H9 (cell line): ENCODE data around the gene PKNOX2. TPM values are rescaled to one million over a fixed set of nuclear protein-coding genes. Genes with fewer than 3 reads are reported as not detected.

Source experiments
- DNase-seq: peaks from one replicate; pipeline ENCODE4 v3.0.0-alpha.2; 2017
- H2AFZ ChIP-seq: one replicate; pipeline ENCODE4 v1.6.1; 2013; ENCODE audit warnings: mild to moderate bottlenecking, low read length, control low read depth, moderate library complexity
- H2AK5ac ChIP-seq: 2 replicates; pipeline ENCODE4 v1.6.1; 2013; ENCODE audit warnings: low read length, control low read depth, mixed read lengths; ENCODE audit not compliant: insufficient read length
- H2BK120ac ChIP-seq: one replicate; pipeline ENCODE4 v1.6.1; 2013; ENCODE audit warnings: low read depth, mild to moderate bottlenecking, low read length, control low read depth, inconsistent platforms; ENCODE audit not compliant: poor library complexity, severe bottlenecking
- H2BK12ac ChIP-seq: 2 replicates; pipeline ENCODE4 v1.6.1; 2013; ENCODE audit warnings: low read length, control low read depth, mixed read lengths, low read depth; ENCODE audit not compliant: insufficient read length
- H2BK15ac ChIP-seq: 2 replicates; pipeline ENCODE4 v1.6.1; 2013; ENCODE audit warnings: low read depth, low read length, control low read depth
- H2BK20ac ChIP-seq: one replicate; pipeline ENCODE4 v1.6.1; 2013; ENCODE audit warnings: low read depth, mild to moderate bottlenecking, low read length, control low read depth, inconsistent platforms; ENCODE audit not compliant: poor library complexity, severe bottlenecking
- H2BK5ac ChIP-seq: 2 replicates; pipeline ENCODE4 v1.6.1; 2013; ENCODE audit warnings: low read length, control low read depth, mixed read lengths; ENCODE audit not compliant: insufficient read length
- H3K14ac ChIP-seq: 2 replicates; pipeline ENCODE4 v1.6.1; 2013; ENCODE audit warnings: low read length, control low read depth; ENCODE audit not compliant: insufficient read depth
- H3K18ac ChIP-seq: 2 replicates; pipeline ENCODE4 v1.6.1; 2013; ENCODE audit warnings: low read depth, mild to moderate bottlenecking, mixed read lengths, low read length, control low read depth; ENCODE audit not compliant: insufficient read length
- H3K23ac ChIP-seq: 2 replicates; pipeline ENCODE4 v1.6.1; 2013; ENCODE audit warnings: low read length, control low read depth, mixed read lengths, low read depth; ENCODE audit not compliant: insufficient read length
- H3K23me2 ChIP-seq: 2 replicates; pipeline ENCODE4 v1.6.1; 2013; ENCODE audit warnings: low read depth, mild to moderate bottlenecking, mixed read lengths, low read length, control low read depth; ENCODE audit not compliant: insufficient read length, poor library complexity, severe bottlenecking
- H3K27ac ChIP-seq: 2 replicates; pipeline ENCODE4 v1.5.1; 2013; ENCODE audit warnings: low read length, control low read depth, mixed read lengths, low read depth; ENCODE audit not compliant: insufficient read length
- H3K27me3 ChIP-seq: 2 replicates; pipeline ENCODE4 v1.6.1; 2013; ENCODE audit warnings: low read length, control low read depth, inconsistent platforms; ENCODE audit not compliant: insufficient read depth
- H3K4ac ChIP-seq: 2 replicates; pipeline ENCODE4 v1.6.1; 2013; ENCODE audit warnings: low read depth, mild to moderate bottlenecking, control low read depth, inconsistent platforms, low read length, moderate library complexity
- H3K4me1 ChIP-seq: 2 replicates; pipeline ENCODE4 v1.6.1; 2013; ENCODE audit warnings: low read length, control low read depth, inconsistent platforms; ENCODE audit not compliant: insufficient read depth
- H3K4me2 ChIP-seq: 2 replicates; pipeline ENCODE4 v1.6.1; 2013; ENCODE audit warnings: low read length, control low read depth, mixed read lengths; ENCODE audit not compliant: insufficient read length, insufficient read depth
- H3K56ac ChIP-seq: 2 replicates; pipeline ENCODE4 v1.6.1; 2013; ENCODE audit warnings: low read depth, mild to moderate bottlenecking, mixed read lengths, low read length, control low read depth; ENCODE audit not compliant: insufficient read length
- H3K79me1 ChIP-seq: 2 replicates; pipeline ENCODE4 v1.6.1; 2013; ENCODE audit warnings: low read depth, mild to moderate bottlenecking, moderate library complexity, low read length, control low read depth, inconsistent platforms; ENCODE audit not compliant: insufficient read depth, poor library complexity, severe bottlenecking
- H3K79me2 ChIP-seq: 2 replicates; pipeline ENCODE4 v1.6.1; 2013; ENCODE audit warnings: low read length, control low read depth, inconsistent platforms; ENCODE audit not compliant: insufficient read depth
- H3K9ac ChIP-seq: 2 replicates; pipeline ENCODE4 v1.6.1; 2013; ENCODE audit warnings: low read length, control low read depth, mixed read lengths; ENCODE audit not compliant: insufficient read length; ENCODE audit errors: extremely low read depth
- H3K9me3 ChIP-seq: one replicate; pipeline ENCODE4 v1.6.1; 2013; ENCODE audit warnings: low read depth, low read length, inconsistent platforms; ENCODE audit not compliant: control insufficient read depth
- H3T11ph ChIP-seq: one replicate; pipeline ENCODE4 v1.6.1; 2013; ENCODE audit warnings: mild to moderate bottlenecking, low read length, control low read depth, inconsistent platforms
- H4K20me1 ChIP-seq: one replicate; pipeline ENCODE4 v1.6.1; 2013; ENCODE audit not compliant: control insufficient read depth, insufficient read length, insufficient read depth
- H4K5ac ChIP-seq: 2 replicates; pipeline ENCODE4 v1.6.1; 2013; ENCODE audit warnings: low read depth, mild to moderate bottlenecking, mixed read lengths, low read length, control low read depth; ENCODE audit not compliant: insufficient read length
- H4K8ac ChIP-seq: replicated peaks from 2 replicates; pipeline ENCODE4 v1.6.1; 2013; ENCODE audit warnings: low read length, control low read depth, mixed read lengths, low read depth; ENCODE audit not compliant: insufficient read length
- H4K91ac ChIP-seq: 2 replicates; pipeline ENCODE4 v1.6.1; 2013; ENCODE audit warnings: low read depth, mild to moderate bottlenecking, moderate library complexity, mixed read lengths, low read length, control low read depth; ENCODE audit not compliant: insufficient read length
- H3K27ac Mint-ChIP-seq, 3 experiments: 2 replicates in 2 of 3; 3 replicates in 1 of 3; pipeline ENCODE4 v1.8.0; 2020 to 2021; ENCODE audit warnings: mixed read lengths in 3 of 3, mild to moderate bottlenecking in 1 of 3, moderate library complexity in 1 of 3
- H3K27me3 Mint-ChIP-seq: 2 replicates; pipeline ENCODE4 v1.8.0; 2021; ENCODE audit warnings: low read depth, mild to moderate bottlenecking, moderate library complexity, mixed read lengths
- H3K36me3 Mint-ChIP-seq, 3 experiments: 2 replicates in 2 of 3; 3 replicates in 1 of 3; pipeline ENCODE4 v1.8.0; 2020 to 2021; ENCODE audit warnings: low read depth in 3 of 3, mixed read lengths in 3 of 3; ENCODE audit not compliant: insufficient read depth in 1 of 3
- H3K4me1 Mint-ChIP-seq, 2 experiments: 2 replicates each; pipeline ENCODE4 v1.8.0; 2020; ENCODE audit warnings: mixed read lengths in 2 of 2
- H3K4me3 Mint-ChIP-seq, 2 experiments: 2 replicates in 1 of 2; 3 replicates in 1 of 2; pipeline ENCODE4 v1.8.0; 2020 to 2021; ENCODE audit warnings: mild to moderate bottlenecking in 2 of 2, mixed read lengths in 2 of 2, moderate library complexity in 1 of 2
- H3K9me3 Mint-ChIP-seq, 2 experiments: 2 replicates in 1 of 2; 3 replicates in 1 of 2; pipeline ENCODE4 v1.8.0; 2020; ENCODE audit warnings: mild to moderate bottlenecking in 2 of 2, mixed read lengths in 2 of 2, moderate library complexity in 1 of 2
- WGBS: extraction: QIAGEN DNeasy Blood & Tissue Kit; methylation state at CpG from one replicate; pipeline ENCODE4 v1.1.7; 2013; ENCODE audit warnings: missing lambda C conversion rate, low lambda C conversion rate, mixed read lengths; ENCODE audit not compliant: insufficient read length; ENCODE audit errors: extremely low coverage; 5-methylcytosine and 5-hydroxymethylcytosine counted together
- total RNA-seq: library from RNA; stranded (reverse); gene quantifications from 2 replicates; pipeline ENCODE4 v1.2.1, GENCODE V29; 2021
- TF ChIP-seq, protein P1 (sequence below): fragments of 200-600 bp; sonication (generic); conservative IDR thresholded peaks from 3 replicates; pipeline ENCODE4 v1.8.0; 2021; ENCODE audit warnings: antibody characterized with exemption, mild to moderate bottlenecking

PKNOX2 gene
- total RNA-seq, 1 experiment from 2014 or later, result 1.3 TPM

DNA sequence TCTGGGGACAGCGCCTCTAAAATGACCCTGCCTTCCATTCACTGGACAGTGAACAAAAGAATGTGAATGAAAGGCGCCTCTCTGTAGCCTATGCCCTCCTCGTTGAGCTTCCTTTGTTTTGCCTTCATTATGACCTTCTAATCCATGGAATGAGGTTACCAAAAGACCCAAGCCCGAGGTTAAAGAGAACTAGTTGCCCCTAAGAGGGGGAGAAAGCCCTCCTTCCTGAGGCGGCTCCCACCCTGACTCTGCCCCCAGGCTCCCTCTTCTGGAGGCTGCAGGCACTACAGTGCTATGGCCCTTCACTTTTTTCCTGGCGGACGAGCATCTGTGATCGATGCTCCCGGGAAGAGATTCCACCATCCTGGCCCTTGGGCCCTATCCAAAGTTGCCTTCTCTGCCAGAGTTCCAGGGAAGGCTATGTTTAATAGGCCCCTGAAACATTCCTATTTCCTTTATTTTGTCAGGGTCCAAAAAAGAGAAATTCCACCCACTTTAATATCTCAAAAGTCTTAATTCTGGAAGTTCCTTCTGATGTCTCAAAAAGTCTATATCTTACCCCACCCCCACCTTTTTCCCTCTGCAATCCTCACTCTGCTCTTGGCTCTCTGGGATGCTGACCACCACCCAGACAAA lies 184.2 kb downstream of the PKNOX2 start:
- H4K5ac ChIP-seq, result no peak overlapping the region
- no peak overlapping the region for H2BK5ac ChIP-seq
- no peak overlapping the region for H2BK20ac ChIP-seq
- no peak overlapping the region for H3K23ac ChIP-seq
- H3K9me3 Mint-ChIP-seq, result no peaks in the 10 kb centered on the region
- peaks cover 38% of the 10 kb centered on the region for H3K27me3 Mint-ChIP-seq
- H2AFZ ChIP-seq, result no peak overlapping the region
- no peaks in the 10 kb centered on the region for H3K36me3 Mint-ChIP-seq
- H3K4me1 ChIP-seq, result no peaks in the 10 kb centered on the region
- no peaks in the 10 kb centered on the region for H3K23me2 ChIP-seq
- H3K4me2 ChIP-seq, result no peak overlapping the region
- no peak overlapping the region for H3K14ac ChIP-seq
- no peak overlapping the region for H3K56ac ChIP-seq
- no peak overlapping the region for H3K4me3 Mint-ChIP-seq
- H2BK12ac ChIP-seq, result no peak overlapping the region
- no peak overlapping the region for H4K91ac ChIP-seq
- peak overlapping the region in 1 of 3 experiments; percentile 16; a peak in 1 of 7 replicates for H3K27ac Mint-ChIP-seq
- no peak overlapping the region for H2BK120ac ChIP-seq
- H2AK5ac ChIP-seq, result no peak overlapping the region
- H3K4me1 Mint-ChIP-seq, result peaks cover 41 to 69% of the 10 kb centered on the region in 2 experiments
- H3K79me2 ChIP-seq, result no peaks in the 10 kb centered on the region
- H3K27ac ChIP-seq, result no peak overlapping the region
- H3K4ac ChIP-seq, result no peak overlapping the region
- TF ChIP-seq, protein P1, sequence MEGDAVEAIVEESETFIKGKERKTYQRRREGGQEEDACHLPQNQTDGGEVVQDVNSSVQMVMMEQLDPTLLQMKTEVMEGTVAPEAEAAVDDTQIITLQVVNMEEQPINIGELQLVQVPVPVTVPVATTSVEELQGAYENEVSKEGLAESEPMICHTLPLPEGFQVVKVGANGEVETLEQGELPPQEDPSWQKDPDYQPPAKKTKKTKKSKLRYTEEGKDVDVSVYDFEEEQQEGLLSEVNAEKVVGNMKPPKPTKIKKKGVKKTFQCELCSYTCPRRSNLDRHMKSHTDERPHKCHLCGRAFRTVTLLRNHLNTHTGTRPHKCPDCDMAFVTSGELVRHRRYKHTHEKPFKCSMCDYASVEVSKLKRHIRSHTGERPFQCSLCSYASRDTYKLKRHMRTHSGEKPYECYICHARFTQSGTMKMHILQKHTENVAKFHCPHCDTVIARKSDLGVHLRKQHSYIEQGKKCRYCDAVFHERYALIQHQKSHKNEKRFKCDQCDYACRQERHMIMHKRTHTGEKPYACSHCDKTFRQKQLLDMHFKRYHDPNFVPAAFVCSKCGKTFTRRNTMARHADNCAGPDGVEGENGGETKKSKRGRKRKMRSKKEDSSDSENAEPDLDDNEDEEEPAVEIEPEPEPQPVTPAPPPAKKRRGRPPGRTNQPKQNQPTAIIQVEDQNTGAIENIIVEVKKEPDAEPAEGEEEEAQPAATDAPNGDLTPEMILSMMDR, result peak; percentile 91
- DNase-seq, result peak; percentile 79
- WGBS, result no CpG with 5 or more reads among the region's 9 CpGs
- H2BK15ac ChIP-seq, result no peak overlapping the region
- H3K27me3 ChIP-seq, result no peaks in the 10 kb centered on the region; the same call in 1 of the 2 replicates
- no peak overlapping the region for H3K18ac ChIP-seq
- no peaks in the 10 kb centered on the region for H3K79me1 ChIP-seq
- H4K20me1 ChIP-seq, result no peaks in the 10 kb centered on the region
- H4K8ac ChIP-seq, result no peak overlapping the region
- H3T11ph ChIP-seq, result no peak overlapping the region
- no peak overlapping the region for H3K9ac ChIP-seq
- no peaks in the 10 kb centered on the region for H3K9me3 ChIP-seq
